ENCODE data around the gene DACH2.

DACH2 gene

GRCh38 chrX:86322913-86323312, 174.7 kb downstream of the DACH2 start:
- no peaks in the 10 kb centered on the region for H3F3A ChIP-seq (ENCODE audit: low read depth)
- no peak overlapping the region for H3K9ac ChIP-seq (ENCODE audit: low read depth, low read length, poor library complexity, severe bottlenecking)
- H3K79me2 ChIP-seq (ENCODE audit: insufficient read depth, low read length) = no peaks in the 10 kb centered on the region
- no peaks in the 10 kb centered on the region for H3K4me1 ChIP-seq (ENCODE audit: insufficient read depth, low read length, poor library complexity, severe bottlenecking)
- H3K4me2 ChIP-seq (ENCODE audit: low read depth, low read length, poor library complexity, severe bottlenecking) = no peak overlapping the region
- no peaks in the 10 kb centered on the region for H3K27me3 ChIP-seq (ENCODE audit: insufficient read depth, low read length, poor library complexity, severe bottlenecking)
- no peak overlapping the region for H3K4me3 ChIP-seq (ENCODE audit: low read length, poor library complexity, severe bottlenecking)
- no peaks in the 10 kb centered on the region for H3K9me3 ChIP-seq (ENCODE audit: insufficient read depth, low read depth, low read length)
- TF ChIP-seq CTCF (conservative IDR thresholded peaks at IDR 0.05; ENCODE audit: low read length) (no peak), EZH2phosphoT487 (IDR thresholded peaks at IDR 0.05; ENCODE audit: borderline replicate concordance) (no peak)
- no peak overlapping the region for H2AFZ ChIP-seq (ENCODE audit: low read length)
- H4K20me1 ChIP-seq (ENCODE audit: insufficient read depth, low read length, poor library complexity, severe bottlenecking) = no peaks in the 10 kb centered on the region
- no peaks in the 10 kb centered on the region for H3K36me3 ChIP-seq (ENCODE audit: insufficient read depth, low read length)
- H3K9me2 ChIP-seq (replicated peaks; ENCODE audit: low read depth, low read length) = no peaks in the 10 kb centered on the region

GRCh38 chrX:86329174-86329573, 180.9 kb downstream of the DACH2 start:
- H3K27me3 ChIP-seq (ENCODE audit: insufficient read depth, low read length, poor library complexity, severe bottlenecking) = no peaks in the 10 kb centered on the region

GRCh38 chrX:86348669-86349068, 200.4 kb downstream of the DACH2 start:
- Histone ChIP-seq H2AFZ (ENCODE audit: low read length) (no peak overlapping the region), H3K9me3 (ENCODE audit: insufficient read depth, low read depth, low read length) (no peaks in the 10 kb centered on the region)

More at GRCh38 chrX:86329174-86329573, 180.9 kb downstream of the DACH2 start:
- H3K9ac ChIP-seq (ENCODE audit: low read depth, low read length, poor library complexity, severe bottlenecking) = no peak overlapping the region
- no peaks in the 10 kb centered on the region for H3K79me2 ChIP-seq (ENCODE audit: insufficient read depth, low read length)
- H3K4me2 ChIP-seq (ENCODE audit: low read depth, low read length, poor library complexity, severe bottlenecking) = no peak overlapping the region
- H3K4me3 ChIP-seq (ENCODE audit: low read length, poor library complexity, severe bottlenecking) = no peak overlapping the region
- H4K20me1 ChIP-seq (ENCODE audit: insufficient read depth, low read length, poor library complexity, severe bottlenecking) = no peaks in the 10 kb centered on the region
- TF ChIP-seq CTCF (conservative IDR thresholded peaks at IDR 0.05; ENCODE audit: low read length) (no peak), EZH2phosphoT487 (IDR thresholded peaks at IDR 0.05; ENCODE audit: borderline replicate concordance) (no peak)
- no peaks in the 10 kb centered on the region for H3K36me3 ChIP-seq (ENCODE audit: insufficient read depth, low read length)
- no peaks in the 10 kb centered on the region for H3F3A ChIP-seq (ENCODE audit: low read depth)
- H3K9me2 ChIP-seq (replicated peaks; ENCODE audit: low read depth, low read length) = no peaks in the 10 kb centered on the region
- H3K9me3 ChIP-seq (ENCODE audit: insufficient read depth, low read depth, low read length) = no peaks in the 10 kb centered on the region
- H3K4me1 ChIP-seq (ENCODE audit: insufficient read depth, low read length, poor library complexity, severe bottlenecking) = no peaks in the 10 kb centered on the region
- no peak overlapping the region for H2AFZ ChIP-seq (ENCODE audit: low read length)

More at GRCh38 chrX:86348669-86349068, 200.4 kb downstream of the DACH2 start:
- TF ChIP-seq EZH2phosphoT487 (IDR thresholded peaks at IDR 0.05; ENCODE audit: borderline replicate concordance) (no peak), CTCF (conservative IDR thresholded peaks at IDR 0.05; ENCODE audit: low read length) (no peak)
- Histone ChIP-seq H3F3A (ENCODE audit: low read depth) (no peaks in the 10 kb centered on the region), H4K20me1 (ENCODE audit: insufficient read depth, low read length, poor library complexity, severe bottlenecking) (no peaks in the 10 kb centered on the region), H3K4me2 (ENCODE audit: low read depth, low read length, poor library complexity, severe bottlenecking) (no peak overlapping the region), H3K27me3 (ENCODE audit: insufficient read depth, low read length, poor library complexity, severe bottlenecking) (no peaks in the 10 kb centered on the region), H3K9ac (ENCODE audit: low read depth, low read length, poor library complexity, severe bottlenecking) (no peak overlapping the region), H3K4me1 (ENCODE audit: insufficient read depth, low read length, poor library complexity, severe bottlenecking) (no peaks in the 10 kb centered on the region), H3K9me2 (replicated peaks; ENCODE audit: low read depth, low read length) (no peaks in the 10 kb centered on the region), H3K4me3 (ENCODE audit: low read length, poor library complexity, severe bottlenecking) (no peak overlapping the region), H3K36me3 (ENCODE audit: insufficient read depth, low read length) (no peaks in the 10 kb centered on the region), H3K79me2 (ENCODE audit: insufficient read depth, low read length) (no peaks in the 10 kb centered on the region)

All from Loucy (cell line).